ENCODE data around the gene IGF2BP3. TPM values are rescaled to one million over a fixed set of nuclear protein-coding genes. Genes with fewer than 3 reads are reported as not detected.

The IGF2BP3 gene
- total and polyA plus RNA-seq, 10 of the 15 experiments (the other 5 are each of a cell fraction or from before 2014, with no cell fraction given) = 4.6 to 61.2 (median 36.9) TPM

DNA sequence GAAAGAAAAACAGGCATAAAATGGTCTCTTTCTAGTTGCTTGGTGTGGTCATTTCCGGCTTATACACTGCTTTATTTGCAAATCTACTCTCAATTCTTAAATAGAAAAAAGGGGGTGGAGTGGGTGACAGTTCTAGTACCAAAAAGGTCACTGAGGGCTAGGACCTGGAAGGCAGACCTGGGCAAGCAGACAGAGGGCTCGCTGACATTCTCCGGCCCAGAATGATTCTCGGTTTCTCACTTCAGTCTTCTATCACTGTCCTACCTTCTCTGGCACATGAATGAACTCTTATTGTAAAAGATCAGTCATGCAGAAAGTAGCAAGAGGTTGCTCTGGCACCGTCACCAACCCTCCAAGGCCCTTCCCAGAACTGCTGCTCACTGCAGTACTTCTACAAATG lies 117.1 kb downstream of the IGF2BP3 start (continued):
- TF ChIP-seq, protein P1, sequence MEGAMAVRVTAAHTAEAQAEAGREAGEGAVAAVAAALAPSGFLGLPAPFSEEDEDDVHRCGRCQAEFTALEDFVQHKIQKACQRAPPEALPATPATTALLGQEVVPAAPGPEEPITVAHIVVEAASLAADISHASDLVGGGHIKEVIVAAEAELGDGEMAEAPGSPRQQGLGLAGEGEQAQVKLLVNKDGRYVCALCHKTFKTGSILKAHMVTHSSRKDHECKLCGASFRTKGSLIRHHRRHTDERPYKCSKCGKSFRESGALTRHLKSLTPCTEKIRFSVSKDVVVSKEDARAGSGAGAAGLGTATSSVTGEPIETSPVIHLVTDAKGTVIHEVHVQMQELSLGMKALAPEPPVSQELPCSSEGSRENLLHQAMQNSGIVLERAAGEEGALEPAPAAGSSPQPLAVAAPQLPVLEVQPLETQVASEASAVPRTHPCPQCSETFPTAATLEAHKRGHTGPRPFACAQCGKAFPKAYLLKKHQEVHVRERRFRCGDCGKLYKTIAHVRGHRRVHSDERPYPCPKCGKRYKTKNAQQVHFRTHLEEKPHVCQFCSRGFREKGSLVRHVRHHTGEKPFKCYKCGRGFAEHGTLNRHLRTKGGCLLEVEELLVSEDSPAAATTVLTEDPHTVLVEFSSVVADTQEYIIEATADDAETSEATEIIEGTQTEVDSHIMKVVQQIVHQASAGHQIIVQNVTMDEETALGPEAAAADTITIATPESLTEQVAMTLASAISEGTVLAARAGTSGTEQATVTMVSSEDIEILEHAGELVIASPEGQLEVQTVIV (IDR thresholded peaks at IDR 0.05; ENCODE audit: borderline replicate concordance, partially characterized antibody) = no peak
- TF ChIP-seq IKZF1 (conservative IDR thresholded peaks at IDR 0.05) (peak; percentile 45), ZNF622 (IDR thresholded peaks at IDR 0.05) (no peak), JUND (IDR thresholded peaks at IDR 0.05; ENCODE audit: low read depth, low read length) (no peak), RAD21 (IDR thresholded peaks at IDR 0.05; ENCODE audit: insufficient read depth, low read depth, low read length) (no peak), NBN (IDR thresholded peaks at IDR 0.05) (peak; percentile 76; the same call in 1 of the 2 replicates), POLR2AphosphoS5 (IDR thresholded peaks at IDR 0.05; ENCODE audit: low read length) (0 out of 2 replicates have a peak, but pooled peaks have one; percentile 40), GATAD2B (conservative IDR thresholded peaks at IDR 0.05; ENCODE audit: low read depth) (no peak), HCFC1 (IDR thresholded peaks at IDR 0.05; ENCODE audit: low read length) (no peak), IKZF2 (IDR thresholded peaks at IDR 0.05) (peak; percentile 33 to 37; a peak in 2 of 4 replicates), NR2C1 (IDR thresholded peaks at IDR 0.05) (no peak), MEF2B (IDR thresholded peaks at IDR 0.05; ENCODE audit: partially characterized antibody, poor library complexity, severe bottlenecking) (peak; percentile 26), DPF2 (IDR thresholded peaks at IDR 0.05) (peak; percentile 32; the same call in 1 of the 2 replicates), SRF (IDR thresholded peaks at IDR 0.05; ENCODE audit: low read depth in 2 of 2, low read length in 2 of 2) (no peak)
- TF ChIP-seq, protein P2, sequence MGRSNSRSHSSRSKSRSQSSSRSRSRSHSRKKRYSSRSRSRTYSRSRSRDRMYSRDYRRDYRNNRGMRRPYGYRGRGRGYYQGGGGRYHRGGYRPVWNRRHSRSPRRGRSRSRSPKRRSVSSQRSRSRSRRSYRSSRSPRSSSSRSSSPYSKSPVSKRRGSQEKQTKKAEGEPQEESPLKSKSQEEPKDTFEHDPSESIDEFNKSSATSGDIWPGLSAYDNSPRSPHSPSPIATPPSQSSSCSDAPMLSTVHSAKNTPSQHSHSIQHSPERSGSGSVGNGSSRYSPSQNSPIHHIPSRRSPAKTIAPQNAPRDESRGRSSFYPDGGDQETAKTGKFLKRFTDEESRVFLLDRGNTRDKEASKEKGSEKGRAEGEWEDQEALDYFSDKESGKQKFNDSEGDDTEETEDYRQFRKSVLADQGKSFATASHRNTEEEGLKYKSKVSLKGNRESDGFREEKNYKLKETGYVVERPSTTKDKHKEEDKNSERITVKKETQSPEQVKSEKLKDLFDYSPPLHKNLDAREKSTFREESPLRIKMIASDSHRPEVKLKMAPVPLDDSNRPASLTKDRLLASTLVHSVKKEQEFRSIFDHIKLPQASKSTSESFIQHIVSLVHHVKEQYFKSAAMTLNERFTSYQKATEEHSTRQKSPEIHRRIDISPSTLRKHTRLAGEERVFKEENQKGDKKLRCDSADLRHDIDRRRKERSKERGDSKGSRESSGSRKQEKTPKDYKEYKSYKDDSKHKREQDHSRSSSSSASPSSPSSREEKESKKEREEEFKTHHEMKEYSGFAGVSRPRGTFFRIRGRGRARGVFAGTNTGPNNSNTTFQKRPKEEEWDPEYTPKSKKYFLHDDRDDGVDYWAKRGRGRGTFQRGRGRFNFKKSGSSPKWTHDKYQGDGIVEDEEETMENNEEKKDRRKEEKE (IDR thresholded peaks at IDR 0.05) = no peak
- TF ChIP-seq, protein P3, sequence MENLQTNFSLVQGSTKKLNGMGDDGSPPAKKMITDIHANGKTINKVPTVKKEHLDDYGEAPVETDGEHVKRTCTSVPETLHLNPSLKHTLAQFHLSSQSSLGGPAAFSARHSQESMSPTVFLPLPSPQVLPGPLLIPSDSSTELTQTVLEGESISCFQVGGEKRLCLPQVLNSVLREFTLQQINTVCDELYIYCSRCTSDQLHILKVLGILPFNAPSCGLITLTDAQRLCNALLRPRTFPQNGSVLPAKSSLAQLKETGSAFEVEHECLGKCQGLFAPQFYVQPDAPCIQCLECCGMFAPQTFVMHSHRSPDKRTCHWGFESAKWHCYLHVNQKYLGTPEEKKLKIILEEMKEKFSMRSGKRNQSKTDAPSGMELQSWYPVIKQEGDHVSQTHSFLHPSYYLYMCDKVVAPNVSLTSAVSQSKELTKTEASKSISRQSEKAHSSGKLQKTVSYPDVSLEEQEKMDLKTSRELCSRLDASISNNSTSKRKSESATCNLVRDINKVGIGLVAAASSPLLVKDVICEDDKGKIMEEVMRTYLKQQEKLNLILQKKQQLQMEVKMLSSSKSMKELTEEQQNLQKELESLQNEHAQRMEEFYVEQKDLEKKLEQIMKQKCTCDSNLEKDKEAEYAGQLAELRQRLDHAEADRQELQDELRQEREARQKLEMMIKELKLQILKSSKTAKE (IDR thresholded peaks at IDR 0.05; ENCODE audit: low read depth, poor library complexity, severe bottlenecking) = peak; percentile 66
- TF ChIP-seq, protein P4, sequence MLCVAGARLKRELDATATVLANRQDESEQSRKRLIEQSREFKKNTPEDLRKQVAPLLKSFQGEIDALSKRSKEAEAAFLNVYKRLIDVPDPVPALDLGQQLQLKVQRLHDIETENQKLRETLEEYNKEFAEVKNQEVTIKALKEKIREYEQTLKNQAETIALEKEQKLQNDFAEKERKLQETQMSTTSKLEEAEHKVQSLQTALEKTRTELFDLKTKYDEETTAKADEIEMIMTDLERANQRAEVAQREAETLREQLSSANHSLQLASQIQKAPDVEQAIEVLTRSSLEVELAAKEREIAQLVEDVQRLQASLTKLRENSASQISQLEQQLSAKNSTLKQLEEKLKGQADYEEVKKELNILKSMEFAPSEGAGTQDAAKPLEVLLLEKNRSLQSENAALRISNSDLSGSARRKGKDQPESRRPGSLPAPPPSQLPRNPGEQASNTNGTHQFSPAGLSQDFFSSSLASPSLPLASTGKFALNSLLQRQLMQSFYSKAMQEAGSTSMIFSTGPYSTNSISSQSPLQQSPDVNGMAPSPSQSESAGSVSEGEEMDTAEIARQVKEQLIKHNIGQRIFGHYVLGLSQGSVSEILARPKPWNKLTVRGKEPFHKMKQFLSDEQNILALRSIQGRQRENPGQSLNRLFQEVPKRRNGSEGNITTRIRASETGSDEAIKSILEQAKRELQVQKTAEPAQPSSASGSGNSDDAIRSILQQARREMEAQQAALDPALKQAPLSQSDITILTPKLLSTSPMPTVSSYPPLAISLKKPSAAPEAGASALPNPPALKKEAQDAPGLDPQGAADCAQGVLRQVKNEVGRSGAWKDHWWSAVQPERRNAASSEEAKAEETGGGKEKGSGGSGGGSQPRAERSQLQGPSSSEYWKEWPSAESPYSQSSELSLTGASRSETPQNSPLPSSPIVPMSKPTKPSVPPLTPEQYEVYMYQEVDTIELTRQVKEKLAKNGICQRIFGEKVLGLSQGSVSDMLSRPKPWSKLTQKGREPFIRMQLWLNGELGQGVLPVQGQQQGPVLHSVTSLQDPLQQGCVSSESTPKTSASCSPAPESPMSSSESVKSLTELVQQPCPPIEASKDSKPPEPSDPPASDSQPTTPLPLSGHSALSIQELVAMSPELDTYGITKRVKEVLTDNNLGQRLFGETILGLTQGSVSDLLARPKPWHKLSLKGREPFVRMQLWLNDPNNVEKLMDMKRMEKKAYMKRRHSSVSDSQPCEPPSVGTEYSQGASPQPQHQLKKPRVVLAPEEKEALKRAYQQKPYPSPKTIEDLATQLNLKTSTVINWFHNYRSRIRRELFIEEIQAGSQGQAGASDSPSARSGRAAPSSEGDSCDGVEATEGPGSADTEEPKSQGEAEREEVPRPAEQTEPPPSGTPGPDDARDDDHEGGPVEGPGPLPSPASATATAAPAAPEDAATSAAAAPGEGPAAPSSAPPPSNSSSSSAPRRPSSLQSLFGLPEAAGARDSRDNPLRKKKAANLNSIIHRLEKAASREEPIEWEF (IDR thresholded peaks at IDR 0.05; ENCODE audit: insufficient replicate concordance, low read depth, low read length) = no peak

Measured in GM12878 (cell line).